Right lobe of liver (tissue), 4 donors: ENCODE data around the gene IL17REL.

Experiments used
- CTCF ChIP-seq, 4 donors: fragments of 200-600 bp in 3 of 4; fragments of 450-650 bp in 1 of 4; IDR thresholded peaks; one replicate each; pipeline versions ENCODE4 v1.5.1 to v1.8.0; 2016 to 2022; ENCODE audit warnings: antibody characterized with exemption in 4 of 4, mild to moderate bottlenecking in 2 of 4
- POLR2A ChIP-seq: fragments of 450-650 bp; IDR thresholded peaks from one replicate; pipeline ENCODE4 v1.6.1; 2017; ENCODE audit warnings: antibody characterized with exemption, mild to moderate bottlenecking
- donor health status: DM: no; HTN: no; CAD: no.
- donor health status: DM: no; HTN: no; CAD: no.
- donor health status: DM: no; HTN: yes; CAD: no.

DNA sequence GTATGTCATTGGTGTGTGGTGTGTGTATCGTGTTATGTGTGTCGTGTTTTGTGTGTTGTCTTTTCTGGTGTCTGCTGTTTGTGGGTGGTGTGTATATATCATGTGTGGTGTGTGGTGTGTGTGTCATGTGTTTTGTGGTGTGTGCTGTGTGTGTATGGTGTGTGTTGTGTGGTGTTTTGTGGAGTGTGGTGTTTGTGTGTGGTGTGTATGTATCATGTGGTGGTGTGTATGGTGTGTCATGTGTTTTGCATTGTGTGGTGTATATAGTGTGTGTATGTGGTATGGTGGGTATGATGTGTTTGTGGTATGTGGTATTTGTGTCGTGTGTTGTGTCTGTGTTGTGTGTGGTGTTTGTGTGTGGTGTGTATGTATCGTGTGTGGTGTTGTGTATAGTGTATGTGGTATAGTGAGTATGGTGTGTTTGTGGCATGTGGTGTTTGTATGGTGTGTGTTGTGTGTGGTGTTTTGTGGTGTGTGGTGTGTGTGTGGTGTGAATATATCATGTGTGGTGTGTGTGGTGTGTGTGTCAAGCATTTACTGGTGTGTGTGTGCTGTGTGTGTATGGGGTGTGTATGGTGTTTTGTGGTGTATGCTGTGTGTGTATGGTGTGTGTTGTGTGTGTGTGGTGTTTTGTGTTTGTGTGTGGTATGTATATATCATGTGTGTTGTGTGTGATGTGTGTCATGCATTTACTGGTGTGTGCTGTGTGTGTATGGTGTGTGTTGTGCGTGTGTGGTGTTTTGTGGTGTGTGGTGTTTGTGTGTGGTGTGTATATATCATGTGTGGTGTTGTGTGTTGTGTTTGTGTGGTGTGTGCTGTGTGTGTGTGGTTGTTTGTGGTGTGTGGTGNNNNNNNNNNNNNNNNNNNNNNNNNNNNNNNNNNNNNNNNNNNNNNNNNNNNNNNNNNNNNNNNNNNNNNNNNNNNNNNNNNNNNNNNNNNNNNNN lies 39.3 kb downstream of the IL17REL start:
- TF ChIP-seq CTCF (IDR thresholded peaks at IDR 0.05) (no peak), POLR2A (no peak)
